ENCODE data around the gene CD34.

DNA sequence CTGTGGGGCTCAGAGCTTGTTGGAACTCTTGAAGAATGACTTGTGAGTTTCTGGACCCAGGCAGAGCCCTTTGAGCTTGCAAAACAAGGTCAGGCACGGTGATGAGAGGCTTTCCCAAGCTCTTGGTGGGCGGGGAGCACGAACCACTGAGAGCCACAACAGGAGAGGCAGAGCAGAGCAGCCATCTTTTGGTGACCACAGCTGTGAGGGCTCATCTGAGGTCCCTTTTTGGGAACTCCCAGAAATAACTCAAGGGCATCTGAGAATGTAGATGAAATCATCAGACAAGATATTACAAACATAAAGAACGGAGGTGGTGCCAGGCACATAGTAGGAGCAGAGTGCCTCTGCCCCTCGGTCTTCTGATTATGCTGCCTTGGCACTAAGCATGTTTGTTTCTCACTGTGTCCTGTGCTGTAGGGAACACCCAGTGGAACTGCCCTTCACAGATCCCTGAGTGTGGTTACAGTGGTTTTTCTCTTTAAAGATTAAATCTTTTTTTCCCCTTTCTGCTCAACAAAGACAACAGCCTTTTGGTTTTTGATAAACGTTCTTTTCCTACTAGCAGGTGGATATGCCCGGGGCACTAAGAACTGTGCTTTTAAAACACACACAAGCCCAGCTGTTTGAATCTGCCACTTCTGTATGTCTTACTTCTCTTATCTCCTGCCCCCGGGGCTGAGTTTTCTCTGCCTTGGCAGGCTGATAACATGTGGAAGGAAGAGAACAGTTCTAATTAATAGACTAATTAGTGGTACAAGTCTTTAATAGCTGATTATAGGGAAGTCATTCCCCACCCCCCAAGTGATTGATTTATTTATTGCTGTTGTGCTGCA is 37.7 kb downstream of the CD34 start:
- TF ChIP-seq POLR2A (IDR thresholded peaks at IDR 0.05): no peak
- TF ChIP-seq, protein P1, sequence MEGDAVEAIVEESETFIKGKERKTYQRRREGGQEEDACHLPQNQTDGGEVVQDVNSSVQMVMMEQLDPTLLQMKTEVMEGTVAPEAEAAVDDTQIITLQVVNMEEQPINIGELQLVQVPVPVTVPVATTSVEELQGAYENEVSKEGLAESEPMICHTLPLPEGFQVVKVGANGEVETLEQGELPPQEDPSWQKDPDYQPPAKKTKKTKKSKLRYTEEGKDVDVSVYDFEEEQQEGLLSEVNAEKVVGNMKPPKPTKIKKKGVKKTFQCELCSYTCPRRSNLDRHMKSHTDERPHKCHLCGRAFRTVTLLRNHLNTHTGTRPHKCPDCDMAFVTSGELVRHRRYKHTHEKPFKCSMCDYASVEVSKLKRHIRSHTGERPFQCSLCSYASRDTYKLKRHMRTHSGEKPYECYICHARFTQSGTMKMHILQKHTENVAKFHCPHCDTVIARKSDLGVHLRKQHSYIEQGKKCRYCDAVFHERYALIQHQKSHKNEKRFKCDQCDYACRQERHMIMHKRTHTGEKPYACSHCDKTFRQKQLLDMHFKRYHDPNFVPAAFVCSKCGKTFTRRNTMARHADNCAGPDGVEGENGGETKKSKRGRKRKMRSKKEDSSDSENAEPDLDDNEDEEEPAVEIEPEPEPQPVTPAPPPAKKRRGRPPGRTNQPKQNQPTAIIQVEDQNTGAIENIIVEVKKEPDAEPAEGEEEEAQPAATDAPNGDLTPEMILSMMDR (IDR thresholded peaks at IDR 0.05): no peak
